ENCODE data around the gene NEDD8. TPM values are rescaled to one million over a fixed set of nuclear protein-coding genes. Genes with fewer than 3 reads are reported as not detected.

The NEDD8 gene
- total and polyA plus RNA-seq, 2 donors (not counting 3 experiments of a cell fraction or from before 2014, with no cell fraction given): 243 to 316 TPM

DNA sequence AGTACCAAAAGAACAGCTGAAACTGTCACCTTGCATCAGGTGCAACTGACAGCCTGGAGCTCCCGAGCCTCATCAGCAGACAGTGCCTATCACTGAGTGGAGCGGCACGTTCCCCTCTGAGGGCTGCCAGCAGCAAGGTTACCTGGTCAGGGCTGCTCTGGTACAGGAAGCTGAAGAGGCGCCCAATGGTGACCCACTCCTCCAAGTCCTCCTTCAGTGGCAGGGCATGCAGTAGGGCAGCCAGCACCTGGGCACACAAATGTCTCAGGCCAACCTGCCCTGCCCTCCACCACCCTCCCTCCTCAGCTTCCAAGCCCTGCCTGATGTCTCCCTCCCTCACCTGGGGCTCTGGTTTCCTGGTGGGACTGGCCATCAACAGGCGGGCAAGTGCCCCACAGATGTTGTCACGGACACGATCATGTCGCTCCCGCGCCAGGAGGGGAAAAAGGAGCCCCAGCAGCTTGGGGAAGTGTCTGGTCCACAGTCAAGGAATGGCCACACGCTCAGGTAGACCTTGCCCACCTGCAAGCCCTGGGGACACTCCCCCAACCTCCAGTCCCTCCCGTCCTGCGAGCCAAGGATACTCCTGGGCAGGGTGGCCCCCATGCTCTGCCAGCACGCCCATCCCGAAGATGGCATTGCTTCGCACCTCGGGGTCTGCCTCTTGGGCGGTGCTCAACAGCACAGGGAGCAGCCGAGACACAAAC is 50.6 kb downstream of the NEDD8 start:
- DNase-seq (ENCODE audit: low read depth, low spot score): no peak
- ChIA-PET POLR2A (no interaction called here), CTCF (interaction anchor here (0.8 to 2.4 kb wide), 3 partner anchors 21 to 116 kb away, joined by 3 to 9 read pairs (median 7); partner anchors contain the start of gene IRF9)
- no TSS peak for BruUV-seq (replicated peaks)
- Histone ChIP-seq H3K4me2 (ENCODE audit: insufficient read depth, low read length) (no peak overlapping the region), H3K27me3 (ENCODE audit: control insufficient read depth in 2 of 2, insufficient read depth in 2 of 2, low read length in 2 of 2) (no peaks in the 10 kb centered on the region), H3K36me3 (ENCODE audit: control insufficient read depth in 2 of 2, extremely low read depth in 1 of 2, insufficient read depth in 2 of 2, low read length in 2 of 2) (peaks cover 0 to 42% of the 10 kb centered on the region in 2 experiments), H4K20me1 (replicated peaks; ENCODE audit: control insufficient read depth, extremely low read depth, insufficient read depth, low read length) (no peaks in the 10 kb centered on the region), H3K9ac (replicated peaks; ENCODE audit: extremely low read depth, insufficient read depth, low read length) (no peak overlapping the region), H3K79me2 (ENCODE audit: control insufficient read depth, insufficient read depth, low read length) (no peaks in the 10 kb centered on the region), H3K9me1 (replicated peaks; ENCODE audit: control insufficient read depth, extremely low read depth, insufficient read depth, low read length) (no peaks in the 10 kb centered on the region), H3K4me1 (ENCODE audit: control insufficient read depth, extremely low read depth, insufficient read depth, low read length) (no peaks in the 10 kb centered on the region), H3K4me3 (replicated peaks in 1 of 3; ENCODE audit: insufficient read depth in 1 of 3, low read depth in 1 of 3, low read length in 3 of 3) (no peak overlapping the region), H3K9me3 (replicated peaks; ENCODE audit: control insufficient read depth, insufficient read depth, low read length) (no peaks in the 10 kb centered on the region), H3K27ac (ENCODE audit: insufficient read depth, low read depth, low read length) (no peak overlapping the region), H2AFZ (ENCODE audit: low read depth, low read length) (no peak overlapping the region)
- intact Hi-C loops (cut with micrococcal nuclease): no loop called here
- dilution Hi-C loops (cut with MboI; ENCODE audit: extremely low pct_ligation_motif_present, low sequenced_read_pairs): no loop called here
- no peak for FAIRE-seq
- TF ChIP-seq GATA2 (IDR thresholded peaks at IDR 0.05; ENCODE audit: insufficient read depth, insufficient read length, low read depth, low read length): no peak
- TF ChIP-seq, protein P1, sequence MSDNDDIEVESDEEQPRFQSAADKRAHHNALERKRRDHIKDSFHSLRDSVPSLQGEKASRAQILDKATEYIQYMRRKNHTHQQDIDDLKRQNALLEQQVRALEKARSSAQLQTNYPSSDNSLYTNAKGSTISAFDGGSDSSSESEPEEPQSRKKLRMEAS (IDR thresholded peaks at IDR 0.05; ENCODE audit: insufficient read depth, insufficient read length): no peak
- no peak for TF ChIP-seq MYC (IDR thresholded peaks at IDR 0.05; ENCODE audit: low read depth, low read length)
- TF ChIP-seq POLR2AphosphoS5 (IDR thresholded peaks at IDR 0.05; ENCODE audit: insufficient read depth, low read depth, low read length): no peak
- no peak for TF ChIP-seq FOS (IDR thresholded peaks at IDR 0.05; ENCODE audit: borderline replicate concordance, insufficient read depth, low read length)
- TF ChIP-seq, protein P2, sequence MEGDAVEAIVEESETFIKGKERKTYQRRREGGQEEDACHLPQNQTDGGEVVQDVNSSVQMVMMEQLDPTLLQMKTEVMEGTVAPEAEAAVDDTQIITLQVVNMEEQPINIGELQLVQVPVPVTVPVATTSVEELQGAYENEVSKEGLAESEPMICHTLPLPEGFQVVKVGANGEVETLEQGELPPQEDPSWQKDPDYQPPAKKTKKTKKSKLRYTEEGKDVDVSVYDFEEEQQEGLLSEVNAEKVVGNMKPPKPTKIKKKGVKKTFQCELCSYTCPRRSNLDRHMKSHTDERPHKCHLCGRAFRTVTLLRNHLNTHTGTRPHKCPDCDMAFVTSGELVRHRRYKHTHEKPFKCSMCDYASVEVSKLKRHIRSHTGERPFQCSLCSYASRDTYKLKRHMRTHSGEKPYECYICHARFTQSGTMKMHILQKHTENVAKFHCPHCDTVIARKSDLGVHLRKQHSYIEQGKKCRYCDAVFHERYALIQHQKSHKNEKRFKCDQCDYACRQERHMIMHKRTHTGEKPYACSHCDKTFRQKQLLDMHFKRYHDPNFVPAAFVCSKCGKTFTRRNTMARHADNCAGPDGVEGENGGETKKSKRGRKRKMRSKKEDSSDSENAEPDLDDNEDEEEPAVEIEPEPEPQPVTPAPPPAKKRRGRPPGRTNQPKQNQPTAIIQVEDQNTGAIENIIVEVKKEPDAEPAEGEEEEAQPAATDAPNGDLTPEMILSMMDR (IDR thresholded peaks at IDR 0.05; ENCODE audit: extremely low read depth in 1 of 2, insufficient read depth in 1 of 2, low read depth in 1 of 2, low read length in 2 of 2): no peak
- TF ChIP-seq POLR2A (IDR thresholded peaks at IDR 0.05; ENCODE audit: low read depth, low read length): no peak
- no peak for TF ChIP-seq EZH2 (IDR thresholded peaks at IDR 0.05; ENCODE audit: borderline replicate concordance, low read depth, low read length, severe bottlenecking)
- TF ChIP-seq JUN (IDR thresholded peaks at IDR 0.05; ENCODE audit: borderline replicate concordance, insufficient read depth, insufficient read length, low read depth): no peak

Data from endothelial cell of umbilical vein (primary cell).